GM10248 (cell line): ENCODE measurements around the gene EFNA5.

Source experiments
- CTCF ChIA-PET: fragments of 300-600 bp; sonication (Branson Sonifier 250); formaldehyde crosslinking; extraction: SDS; loops from one replicate; lab custom pipeline; 2021; ENCODE audit warnings: antibody characterized with exemption; lab: Yijun Ruan, JAX
- POLR2A ChIA-PET: fragments of 350-650 bp; sonication (Branson Sonifier 250); formaldehyde crosslinking; extraction: SDS; loops from one replicate; lab custom pipeline; 2020; ENCODE audit warnings: antibody characterized with exemption; lab: Yijun Ruan, JAX
- DNase-seq: peaks from one replicate; pipeline ENCODE4 v3.0.0; 2012; ENCODE audit errors: extremely low spot score
- CTCF ChIP-seq: IDR thresholded peaks from 2 replicates; pipeline ENCODE4 v1.5.1; 2012; ENCODE audit warnings: mild to moderate bottlenecking, low read depth; ENCODE audit errors: extremely low read depth, missing control alignments, control extremely low read depth

Gene EFNA5

GRCh38 chr5:107424491-107424890 lies 246.2 kb downstream of the EFNA5 start:
- CTCF ChIA-PET = interaction anchor here (1.0 to 5.1 kb wide), 3 partner anchors 10 to 41 kb away, joined by 3 to 22 read pairs (median 3); no protein-coding TSS in a partner anchor
- TF ChIP-seq CTCF = no peak
- no peak for DNase-seq
- POLR2A ChIA-PET = no interaction called here

DNA sequence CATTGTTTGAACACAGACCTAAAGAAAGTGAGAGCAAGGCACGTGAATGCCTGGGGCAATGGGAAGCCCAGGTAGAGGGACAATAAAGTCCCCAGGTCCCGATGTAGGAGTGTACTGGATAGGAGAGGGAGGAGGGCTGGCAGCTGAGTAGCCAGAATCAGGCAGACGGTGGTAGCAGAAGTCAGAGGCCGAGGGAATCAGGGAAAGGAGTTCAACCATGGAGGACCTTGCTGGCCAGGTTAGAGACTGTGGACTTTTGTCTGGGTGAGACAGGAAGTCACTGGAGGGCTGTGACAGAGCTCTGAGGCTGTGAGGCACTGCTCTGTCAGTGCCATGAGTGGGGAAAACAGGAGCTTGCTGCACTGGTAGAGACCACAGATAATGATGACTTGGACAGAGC lies 248.2 kb downstream of the EFNA5 start:
- CTCF ChIA-PET = interaction anchor here (1.4 kb wide), 1 partner anchor 15 kb away, joined by 3 read pairs; no protein-coding TSS in a partner anchor

DNA sequence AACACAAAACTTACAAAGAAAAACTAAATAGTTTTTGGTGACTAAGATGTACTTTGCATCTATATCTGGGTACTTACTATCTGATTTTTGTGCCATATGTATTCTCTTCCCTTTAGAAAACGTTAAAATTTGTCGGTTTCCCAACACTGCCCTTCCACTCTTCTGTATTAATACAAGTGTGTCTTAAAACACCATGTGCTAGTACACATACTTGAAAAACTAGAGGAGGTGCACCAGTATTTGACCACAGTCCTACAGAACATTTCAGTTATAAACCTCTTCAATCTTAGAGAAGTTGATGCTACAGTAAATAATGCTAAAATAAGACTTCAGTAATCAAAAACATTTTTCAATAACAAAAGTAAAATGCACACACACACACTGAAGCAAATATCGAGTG lies 251.2 kb downstream of the EFNA5 start:
- no peak for DNase-seq
- TF ChIP-seq CTCF = no peak
- ChIA-PET CTCF (no interaction called here), POLR2A (no interaction called here)

More for the DNA sequence above, 248.2 kb downstream of the EFNA5 start:
- POLR2A ChIA-PET = no interaction called here
- no peak for DNase-seq
- no peak for TF ChIP-seq CTCF

- no peak for DNase-seq
- CTCF ChIA-PET = no interaction called here
- no peak for TF ChIP-seq CTCF
- POLR2A ChIA-PET = no interaction called here
These were observed 251.8 kb downstream of the EFNA5 start for GRCh38 chr5:107418902-107419301.

DNA sequence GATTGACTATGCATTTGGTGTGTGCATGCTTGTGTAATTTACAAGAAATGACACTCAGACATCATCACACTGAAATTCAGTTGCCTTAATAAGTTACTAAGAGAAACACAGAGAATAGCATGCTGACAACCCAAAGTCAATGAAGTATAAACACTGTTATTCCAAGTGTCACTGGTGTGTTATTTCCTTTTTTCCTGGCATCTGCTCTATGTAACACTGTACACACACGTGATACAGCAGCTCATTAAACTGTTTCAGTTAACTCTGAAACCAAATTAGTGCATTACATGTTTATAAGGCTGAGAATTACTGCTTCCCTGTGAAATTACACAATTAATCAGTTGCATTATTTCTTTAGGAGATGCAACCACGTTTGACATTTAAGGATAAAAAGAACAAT lies 252.7 kb downstream of the EFNA5 start:
- CTCF ChIA-PET = no interaction called here
- POLR2A ChIA-PET = no interaction called here
- no peak for DNase-seq
- no peak for TF ChIP-seq CTCF

DNA sequence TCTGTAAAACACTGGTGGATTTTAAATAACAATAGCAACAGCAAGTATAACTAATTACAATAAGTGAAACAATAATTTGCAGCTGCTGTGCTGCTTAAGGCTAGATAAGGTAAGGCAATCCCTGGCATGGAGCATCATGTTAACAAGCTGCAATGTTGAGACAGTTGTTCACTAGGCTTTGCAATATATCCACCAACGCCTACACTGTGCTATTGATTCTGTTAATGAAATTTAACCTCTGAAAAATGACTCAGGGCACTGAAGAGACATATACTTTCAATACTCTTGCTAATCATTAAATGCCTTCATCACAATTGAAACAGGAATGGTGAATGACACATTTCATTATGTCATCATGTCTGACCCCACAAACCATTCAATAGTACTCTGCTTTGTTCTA lies 255.0 kb downstream of the EFNA5 start:
- ChIA-PET CTCF (interaction anchor here (4.4 kb wide), 1 partner anchor 10 kb away, joined by 22 read pairs; no protein-coding TSS in a partner anchor), POLR2A (no interaction called here)
- no peak for DNase-seq
- TF ChIP-seq CTCF = no peak
